NCI-H146 treated with DMSO at 0.1 percent for 48 hours (cell line): ENCODE measurements around the gene DENND1A.
"Not testable (repeated sequence)": the region's sequence is repeated elsewhere in the genome, so short reads cannot be mapped to it uniquely, and the experiment has no call there.

Source experiments
- DNase-seq: peaks from one replicate; lab custom pipeline; 2025; ENCODE audit not compliant: unreplicated experiment; lab: John Stamatoyannopoulos, UW

Gene DENND1A

DNA sequence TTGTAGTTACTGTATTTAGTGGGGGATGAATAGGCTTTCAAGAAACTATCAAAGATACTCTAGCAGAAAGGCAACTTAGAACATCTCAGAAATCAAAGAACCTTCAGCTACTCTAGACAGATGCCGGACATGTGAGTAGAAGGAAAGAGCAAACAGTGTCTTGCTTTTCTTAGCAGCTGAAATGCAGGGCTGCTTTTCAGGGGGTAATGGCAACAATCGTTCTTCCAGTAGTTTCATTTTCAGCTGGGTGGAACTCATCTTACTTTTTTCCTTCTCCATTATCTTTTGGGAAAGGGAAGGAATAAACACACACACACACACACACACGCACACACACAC, 292.4 kb downstream of the DENND1A start:
- DNase-seq, result no peak

DNA sequence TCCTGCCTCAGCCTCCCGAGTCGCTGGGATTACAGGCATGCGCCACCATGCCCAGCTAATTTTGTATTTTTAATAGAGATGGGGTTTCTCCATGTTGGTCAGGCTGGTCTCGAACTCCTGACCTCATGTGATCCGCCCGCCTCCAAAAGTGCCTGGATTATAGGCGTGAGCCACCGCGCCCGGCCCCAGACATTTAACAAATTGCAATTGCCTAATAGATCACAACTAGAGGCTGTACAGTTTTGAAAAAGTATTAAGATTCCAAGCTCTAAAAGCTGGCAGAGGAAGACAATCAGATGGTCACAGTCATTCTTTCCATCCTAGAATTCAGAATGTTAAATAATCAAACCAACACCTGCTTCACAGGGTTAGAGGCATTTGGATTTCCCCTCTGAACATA, 293.1 kb downstream of the DENND1A start:
- DNase-seq, result not testable (repeated sequence)

- DNase-seq, result no peak
Observed at GRCh38 chr9:123631862-123632261, 298.1 kb downstream of the DENND1A start.

GRCh38 chr9:123630233-123630632, 299.7 kb downstream of the DENND1A start:
- no peak for DNase-seq

DNA sequence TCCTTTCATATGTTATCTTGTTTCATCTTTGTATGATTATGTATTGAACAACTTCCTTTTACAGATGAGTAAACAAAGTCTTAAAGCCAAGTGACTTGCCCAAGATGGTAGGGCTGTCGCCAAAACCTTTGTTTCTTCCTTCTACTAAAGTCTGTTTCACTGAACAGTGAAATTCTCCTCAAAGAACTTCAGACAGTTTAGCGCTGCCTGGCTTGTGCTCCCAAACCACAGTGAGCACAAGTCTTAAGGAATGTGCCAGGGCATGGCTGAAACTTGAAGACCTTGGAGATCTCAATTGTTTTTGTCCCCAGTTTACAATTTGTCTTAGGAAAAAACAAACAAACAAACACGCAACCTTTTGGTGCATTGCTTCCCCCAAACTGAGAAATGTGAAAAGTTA, 300.4 kb downstream of the DENND1A start:
- no peak for DNase-seq

GRCh38 chr9:123622711-123623241, 307.1 kb downstream of the DENND1A start:
- DNase-seq, result no peak

- no peak for DNase-seq
Observed at GRCh38 chr9:123620239-123620638, 309.7 kb downstream of the DENND1A start.

DNA sequence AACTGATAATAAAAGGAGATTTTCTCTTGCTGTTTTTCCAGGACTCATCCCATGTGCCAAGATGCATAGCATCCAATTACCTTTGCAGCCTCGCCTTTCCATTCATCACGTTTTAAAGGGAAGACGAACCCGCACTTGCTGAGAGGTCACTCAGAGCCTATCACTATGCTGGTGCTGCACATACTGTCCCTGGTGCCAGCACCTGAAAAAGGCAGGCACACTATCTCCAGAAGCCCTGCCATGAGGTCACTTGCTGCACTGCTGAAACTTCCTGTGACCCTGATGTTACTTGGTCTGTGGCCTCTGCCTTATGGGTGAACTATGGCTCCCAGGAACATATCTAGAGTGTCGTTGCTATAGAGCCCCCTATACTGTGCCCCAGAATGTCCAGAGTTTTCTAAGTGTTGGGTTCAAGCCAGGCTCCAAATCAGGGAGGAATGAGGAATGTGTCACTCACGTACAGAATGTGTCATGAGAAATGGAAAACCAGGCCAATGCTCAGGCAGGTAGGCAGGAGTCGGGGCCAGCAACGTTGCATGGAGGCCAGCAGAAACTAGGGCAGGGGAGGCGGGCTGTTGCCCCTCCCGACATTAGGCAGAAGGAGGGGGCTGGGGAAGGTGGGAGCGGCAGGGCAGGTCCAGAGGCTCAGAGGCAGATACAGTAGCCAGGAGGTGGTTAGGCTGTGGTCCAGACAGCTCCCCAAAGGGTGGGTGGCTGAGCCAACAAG, 311.8 kb downstream of the DENND1A start:
- DNase-seq, result no peak

DNA sequence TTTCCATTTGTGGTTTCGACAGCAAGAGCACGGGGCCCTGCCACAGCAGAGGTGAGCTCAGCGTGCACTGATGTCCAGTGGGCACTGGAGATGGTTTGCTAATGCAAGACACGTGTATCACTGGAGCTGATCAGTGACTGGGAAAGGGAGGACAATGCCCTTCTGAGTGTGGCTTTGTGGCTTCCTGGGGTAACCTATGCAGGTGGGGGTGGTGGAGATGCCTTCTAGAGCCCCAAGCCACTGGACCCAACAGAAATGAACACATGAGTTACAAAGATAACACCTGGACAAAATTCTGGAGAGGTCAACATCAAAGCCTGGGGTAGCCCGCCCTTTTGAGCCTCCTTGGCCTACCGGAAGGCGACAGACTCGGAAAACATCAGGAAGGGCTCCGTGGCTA, 312.6 kb downstream of the DENND1A start:
- no peak for DNase-seq

GRCh38 chr9:123616707-123617106, 313.2 kb downstream of the DENND1A start:
- DNase-seq, result no peak

GRCh38 chr9:123615381-123615780, 314.5 kb downstream of the DENND1A start:
- DNase-seq, result no peak

DNA sequence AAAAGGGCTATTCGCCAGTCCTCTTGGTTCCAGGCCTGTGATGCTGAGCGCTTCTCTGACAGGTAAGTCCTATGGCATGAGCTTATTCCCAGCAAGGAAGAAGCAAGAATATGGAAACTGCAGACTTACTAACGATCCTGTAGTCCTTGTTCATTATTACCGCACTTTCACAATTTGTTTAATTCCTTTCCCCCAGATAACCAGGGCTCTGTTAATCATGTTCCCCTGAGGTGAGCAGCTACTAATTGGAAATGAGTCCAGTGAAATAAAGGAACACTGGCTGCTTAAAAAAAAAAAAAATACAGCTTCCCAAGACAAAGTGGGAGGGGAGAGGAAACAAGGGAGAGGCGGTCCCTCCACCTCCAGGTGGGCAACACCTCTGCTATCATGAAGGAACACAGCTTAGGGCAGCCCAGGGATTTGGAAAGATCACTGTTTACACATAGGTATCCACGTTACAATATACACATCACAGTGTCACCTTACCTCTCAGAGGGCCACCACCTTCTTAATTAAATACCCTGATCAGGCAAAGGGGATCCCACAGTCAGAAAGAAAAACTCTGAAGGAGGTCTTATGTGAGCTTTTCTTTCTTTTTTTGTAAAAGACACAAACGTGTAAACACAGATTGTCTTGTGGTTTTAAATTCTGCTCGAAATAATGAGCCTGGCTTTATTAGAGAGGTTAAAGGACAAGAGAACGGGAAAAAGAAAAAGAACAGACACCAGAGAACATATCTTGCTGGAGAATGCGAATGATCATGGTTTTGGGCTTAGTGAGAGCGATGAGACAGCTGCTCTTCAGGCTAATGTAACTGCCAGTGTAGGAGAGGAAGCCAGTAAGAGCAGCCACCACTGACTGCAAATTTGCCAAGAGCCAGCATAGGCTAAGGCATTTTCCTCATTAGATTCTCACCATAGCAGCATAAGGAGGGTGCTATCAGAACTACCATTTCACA, 315.3 kb downstream of the DENND1A start:
- peak; percentile 66 for DNase-seq

DNA sequence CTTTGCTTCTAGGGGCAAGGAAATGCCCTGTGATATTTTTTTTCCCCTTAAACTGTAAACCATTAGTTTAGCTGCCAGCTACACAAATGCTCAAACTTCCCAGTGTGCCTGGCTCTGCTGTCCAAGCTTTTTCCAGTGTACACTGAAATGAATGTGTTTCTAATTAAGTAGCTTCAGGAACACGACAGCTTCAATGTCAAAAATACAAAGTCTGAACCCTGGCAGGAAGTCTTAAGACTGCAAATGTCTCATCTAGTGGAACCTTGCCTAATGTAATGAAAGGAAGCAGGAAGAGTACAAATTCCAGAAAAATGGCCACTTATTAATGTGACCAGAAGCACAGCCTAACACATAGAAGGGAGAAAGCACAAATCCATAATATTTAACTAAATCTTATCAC, 318.7 kb downstream of the DENND1A start:
- DNase-seq, result no peak

GRCh38 chr9:123609844-123610243, 320.1 kb downstream of the DENND1A start:
- no peak for DNase-seq

DNA sequence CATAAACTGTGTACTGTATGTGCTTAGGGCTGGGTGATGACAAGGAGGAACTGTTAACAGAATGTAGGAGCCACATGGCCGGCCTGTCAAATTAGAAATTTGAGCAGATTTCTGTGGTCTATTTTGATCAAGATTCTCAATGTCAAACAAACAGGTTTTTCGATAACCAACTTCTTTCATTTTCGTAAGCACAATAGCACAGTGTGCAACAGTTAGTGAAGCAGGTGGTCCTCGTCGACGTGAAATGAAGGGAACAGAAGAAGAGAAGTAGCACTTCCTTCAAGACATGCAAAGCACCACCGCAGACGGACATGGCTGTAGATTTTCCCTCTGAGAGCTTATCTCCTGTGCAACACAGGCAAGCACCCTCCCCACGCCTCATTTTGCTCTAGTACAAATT, 321.8 kb downstream of the DENND1A start:
- no peak for DNase-seq

DNA sequence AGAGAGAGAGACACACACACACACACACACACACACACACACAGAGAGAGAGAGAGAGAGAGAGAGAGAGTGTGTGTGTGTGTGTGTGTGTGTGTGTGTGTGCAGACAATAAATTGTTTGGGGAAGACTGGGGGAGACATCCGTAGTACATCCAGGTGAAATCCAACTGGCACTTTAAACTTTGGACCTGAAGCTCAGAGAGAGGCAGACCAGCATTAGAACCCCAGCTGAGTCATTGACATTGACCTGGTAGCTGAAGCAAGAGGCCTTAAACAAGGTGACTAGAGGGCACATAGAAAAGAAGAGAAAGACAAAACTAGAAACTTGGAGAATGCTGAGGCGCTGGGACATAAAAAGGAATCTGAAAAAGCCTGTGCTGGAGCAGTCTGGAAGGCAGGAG, 322.4 kb downstream of the DENND1A start:
- no peak for DNase-seq

DNA sequence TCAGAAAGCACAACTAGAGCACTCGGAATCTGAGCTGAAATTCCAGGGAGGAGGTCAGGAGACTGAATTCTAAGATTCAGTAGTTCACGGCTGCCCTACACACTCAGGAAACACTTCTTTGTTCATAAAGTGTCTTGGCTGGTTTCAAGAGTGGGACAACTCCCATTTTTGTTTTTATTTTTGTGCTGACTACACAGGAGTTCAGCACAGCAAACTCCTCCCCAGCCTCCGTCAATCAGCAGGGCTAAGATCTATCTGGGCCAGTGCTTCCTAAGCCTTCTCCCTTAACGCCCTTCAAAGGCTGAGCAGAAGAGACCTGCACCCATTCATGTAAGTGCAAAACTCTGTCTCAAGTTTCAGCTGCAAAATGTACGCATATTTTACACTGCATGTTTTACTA, 323.8 kb downstream of the DENND1A start:
- DNase-seq, result no peak

DNA sequence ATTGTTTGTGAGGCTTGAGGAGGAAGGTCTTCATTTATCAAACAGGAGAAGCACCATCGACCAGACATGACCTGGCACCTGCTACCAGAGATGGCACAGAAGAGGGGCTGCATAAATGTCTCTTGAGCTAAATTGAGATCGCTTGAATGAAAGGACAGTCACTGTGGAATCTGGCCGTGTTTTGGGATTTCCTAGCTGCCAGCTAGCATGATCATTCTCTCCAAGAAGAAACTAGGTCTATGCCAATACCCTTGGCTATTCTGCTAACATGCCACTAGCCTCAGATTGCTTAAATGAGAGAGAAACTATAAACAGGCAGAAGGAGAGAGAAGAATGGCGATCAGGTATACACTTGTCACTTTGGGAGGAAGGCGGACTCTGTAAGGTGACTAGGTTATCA, 324.6 kb downstream of the DENND1A start:
- DNase-seq, result no peak

DNA sequence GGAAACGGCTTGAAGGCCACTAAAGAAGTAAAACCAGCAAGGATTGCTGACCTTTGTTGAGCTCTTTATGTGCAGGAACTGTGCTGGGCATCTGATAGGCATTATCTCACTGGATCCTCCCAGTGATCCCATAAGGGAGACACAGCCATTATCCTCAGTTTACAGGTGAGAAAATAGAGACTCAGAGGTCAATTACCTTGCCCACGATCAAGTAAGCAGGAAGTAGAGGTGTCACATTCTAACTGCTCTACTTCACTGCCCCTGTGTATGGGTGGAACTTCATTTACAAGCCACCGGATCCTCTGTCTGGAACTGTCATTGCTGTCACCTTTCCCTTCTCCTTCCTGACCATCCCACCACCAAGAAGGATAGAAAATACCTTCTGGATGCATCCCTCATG, 325.1 kb downstream of the DENND1A start:
- DNase-seq, result no peak

GRCh38 chr9:123601828-123602227, 328.1 kb downstream of the DENND1A start:
- no peak for DNase-seq

DNA sequence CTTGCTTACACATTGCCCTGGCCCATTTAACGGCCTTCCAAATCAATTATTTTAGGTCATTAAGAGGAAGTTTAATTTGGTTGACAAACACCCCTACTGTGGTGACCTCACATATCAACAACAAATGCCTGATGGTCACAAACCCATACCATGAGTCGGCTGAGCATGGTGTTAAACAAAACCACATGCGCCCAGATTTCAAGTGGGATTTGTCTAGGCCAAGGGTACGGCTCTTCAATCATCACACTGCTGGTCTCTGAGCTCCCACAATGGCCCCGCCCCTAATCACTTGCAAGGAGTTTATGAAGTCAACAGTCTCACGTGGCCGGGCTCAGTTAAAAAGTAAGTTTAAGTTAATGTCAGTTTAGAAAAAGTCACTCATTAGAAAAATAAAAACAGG, 330.1 kb downstream of the DENND1A start:
- DNase-seq, result no peak
